Mesenchymal stem cell (in vitro differentiated cells and primary cell): Measurements from ENCODE around the gene RASAL2.

Experiments
- DNase-seq: peaks from one replicate; pipeline ENCODE4 v3.0.0-alpha.2; 2013
- H2AFZ ChIP-seq: one replicate; pipeline ENCODE4 v1.6.1; 2013; ENCODE audit warnings: low read depth, mild to moderate bottlenecking, control low read depth, inconsistent platforms, low read length, moderate library complexity
- H2AK5ac ChIP-seq: 2 replicates; pipeline ENCODE4 v1.6.1; 2013; ENCODE audit warnings: low read length, moderate library complexity, mild to moderate bottlenecking, inconsistent platforms; ENCODE audit not compliant: severe bottlenecking
- H2BK120ac ChIP-seq: one replicate; pipeline ENCODE4 v1.6.1; 2013; ENCODE audit warnings: low read depth, mild to moderate bottlenecking, inconsistent platforms, low read length, moderate library complexity
- H2BK12ac ChIP-seq, 2 experiments: one replicate each; pipeline ENCODE4 v1.6.1; 2013; ENCODE audit warnings: inconsistent platforms in 2 of 2, low read length in 2 of 2, mild to moderate bottlenecking in 2 of 2, moderate library complexity in 2 of 2, control low read depth in 1 of 2
- H2BK15ac ChIP-seq: one replicate; pipeline ENCODE4 v1.6.1; 2013; ENCODE audit warnings: mild to moderate bottlenecking, low read depth, inconsistent platforms; ENCODE audit not compliant: poor library complexity, severe bottlenecking
- H2BK5ac ChIP-seq: 2 replicates; pipeline ENCODE4 v1.6.1; 2013; ENCODE audit warnings: low read depth, mild to moderate bottlenecking, low read length, control low read depth, inconsistent platforms; ENCODE audit not compliant: poor library complexity, severe bottlenecking
- H3K14ac ChIP-seq, 2 experiments: one replicate each; pipeline ENCODE4 v1.6.1; 2013; ENCODE audit warnings: inconsistent platforms in 2 of 2, low read length in 2 of 2, control low read depth in 1 of 2, mild to moderate bottlenecking in 1 of 2, moderate library complexity in 1 of 2
- H3K18ac ChIP-seq, 2 experiments: one replicate each; pipeline ENCODE4 v1.6.1; 2013; ENCODE audit warnings: inconsistent platforms in 2 of 2, low read length in 2 of 2, control low read depth in 1 of 2, low read depth in 1 of 2, mild to moderate bottlenecking in 1 of 2
- H3K23ac ChIP-seq, 2 experiments: one replicate each; pipeline ENCODE4 v1.6.1; 2013; ENCODE audit warnings: inconsistent platforms in 2 of 2, low read length in 2 of 2, mild to moderate bottlenecking in 2 of 2, moderate library complexity in 2 of 2, control low read depth in 1 of 2
- H3K27ac ChIP-seq: 2 replicates; pipeline ENCODE4 v1.5.1; 2013; ENCODE audit warnings: mild to moderate bottlenecking, moderate library complexity, low read length, control low read depth, inconsistent platforms; ENCODE audit not compliant: poor library complexity, severe bottlenecking
- H3K27me3 ChIP-seq, 2 experiments: 2 replicates each; pipeline versions ENCODE4 v1.6.1 to v1.7.0; 2013; ENCODE audit warnings: low read length in 2 of 2, mild to moderate bottlenecking in 2 of 2, moderate library complexity in 2 of 2, control low read depth in 1 of 2, inconsistent platforms in 1 of 2; ENCODE audit not compliant: control insufficient read depth in 1 of 2, insufficient read depth in 1 of 2
- H3K36me3 ChIP-seq, 2 experiments: 2 replicates each; pipeline versions ENCODE4 v1.6.1 to v1.7.0; 2013; ENCODE audit warnings: low read length in 2 of 2, control low read depth in 1 of 2, inconsistent platforms in 1 of 2, low read depth in 1 of 2, mild to moderate bottlenecking in 1 of 2; ENCODE audit not compliant: insufficient read depth in 2 of 2, control insufficient read depth in 1 of 2
- H3K4ac ChIP-seq, 2 experiments: one replicate each; pipeline ENCODE4 v1.6.1; 2013; ENCODE audit warnings: inconsistent platforms in 2 of 2, low read length in 2 of 2, mild to moderate bottlenecking in 2 of 2, moderate library complexity in 2 of 2, control low read depth in 1 of 2, low read depth in 1 of 2
- H3K4me1 ChIP-seq: 2 replicates; pipeline ENCODE4 v1.6.1; 2013; ENCODE audit warnings: low read depth, low read length, control low read depth; ENCODE audit not compliant: control insufficient read depth, insufficient read depth
- H3K4me2 ChIP-seq: 2 replicates; pipeline ENCODE4 v1.6.1; 2013; ENCODE audit warnings: low read length, mild to moderate bottlenecking, inconsistent platforms; ENCODE audit not compliant: poor library complexity, severe bottlenecking
- H3K4me3 ChIP-seq, 2 experiments: 2 replicates each; pipeline versions ENCODE4 v1.5.1 to v1.7.0; 2013; ENCODE audit warnings: low read length in 2 of 2, mild to moderate bottlenecking in 2 of 2, control low read depth in 1 of 2, low read depth in 1 of 2; ENCODE audit not compliant: insufficient read depth in 1 of 2
- H3K79me1 ChIP-seq: replicated peaks from 2 replicates; pipeline ENCODE4 v1.6.1; 2013; ENCODE audit warnings: mild to moderate bottlenecking, control low read depth, low read length, inconsistent platforms; ENCODE audit not compliant: poor library complexity, severe bottlenecking
- H3K9ac ChIP-seq: 2 replicates; pipeline ENCODE4 v1.7.0; 2013; ENCODE audit warnings: mild to moderate bottlenecking, low read length, moderate library complexity
- H3K9me3 ChIP-seq: 2 replicates; pipeline ENCODE4 v1.7.0; 2013; ENCODE audit warnings: mild to moderate bottlenecking, low read length; ENCODE audit not compliant: control insufficient read depth
- H4K8ac ChIP-seq: one replicate; pipeline ENCODE4 v1.6.1; 2013; ENCODE audit warnings: inconsistent platforms, mild to moderate bottlenecking, low read length, moderate library complexity
- H4K91ac ChIP-seq: one replicate; pipeline ENCODE4 v1.6.1; 2013; ENCODE audit warnings: mild to moderate bottlenecking, low read length, inconsistent platforms
- WGBS: methylation state at CpG from one replicate; pipeline ENCODE4 v1.1.7; 2013; ENCODE audit warnings: mixed read lengths; 5-methylcytosine and 5-hydroxymethylcytosine counted together

RASAL2 gene

DNA sequence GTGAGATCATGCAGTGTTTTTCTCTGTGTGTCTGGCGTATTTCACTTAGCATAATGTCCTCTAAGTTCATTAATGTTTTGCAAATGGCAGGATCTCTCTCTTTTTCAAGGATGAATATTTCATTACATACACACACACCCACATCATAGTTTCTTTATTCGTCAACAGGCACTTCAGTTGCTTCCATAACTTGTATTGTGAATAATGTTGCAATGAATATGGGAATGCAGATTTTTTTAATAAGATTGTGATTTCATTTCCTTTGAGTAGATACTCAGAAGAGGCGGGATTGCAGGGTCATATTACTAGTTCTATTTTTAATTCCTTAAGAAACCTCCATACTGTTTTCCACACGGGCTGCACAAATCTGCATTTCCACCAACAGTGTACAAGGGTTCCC lies 268.8 kb downstream of the RASAL2 start:
- Histone ChIP-seq H3K4me2 (no peak overlapping the region), H3K4me3 (no peak overlapping the region), H2BK12ac (no peak overlapping the region), H3K27me3 (no peaks in the 10 kb centered on the region), H2AK5ac (no peak overlapping the region), H2AFZ (no peak overlapping the region), H3K79me1 (peaks cover 17% of the 10 kb centered on the region), H2BK15ac (no peak overlapping the region), H4K91ac (no peak overlapping the region), H3K23ac (no peak overlapping the region), H3K36me3 (no peaks in the 10 kb centered on the region), H3K14ac (no peak overlapping the region), H3K4me1 (peaks cover 2% of the 10 kb centered on the region), H3K27ac (no peak overlapping the region), H3K4ac (no peak overlapping the region), H4K8ac (no peak overlapping the region), H3K18ac (no peak overlapping the region), H2BK120ac (no peak overlapping the region), H3K9me3 (no peaks in the 10 kb centered on the region), H3K9ac (no peak overlapping the region), H2BK5ac (no peak overlapping the region)
- WGBS, result no CpG with 5 or more reads among the region's 4 CpGs
- DNase-seq, result no peak

DNA sequence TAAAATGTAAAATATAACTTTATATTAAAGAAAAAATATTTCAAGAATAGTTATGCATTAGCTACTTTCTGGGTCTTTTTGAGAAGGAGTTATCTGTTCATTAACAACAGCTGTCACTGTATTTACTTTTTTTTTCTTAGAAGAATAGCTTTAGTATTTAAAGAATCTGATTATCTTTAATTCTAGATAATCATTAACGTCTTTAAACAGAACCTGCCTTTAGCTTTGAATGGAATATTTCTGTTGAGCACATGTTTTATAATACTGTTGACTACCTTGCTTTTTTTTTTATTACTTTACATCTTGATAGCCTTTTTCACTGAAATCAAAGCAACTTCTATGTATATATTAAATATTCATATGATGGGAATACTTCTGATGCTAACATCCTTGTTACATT lies 270.9 kb downstream of the RASAL2 start:
- Histone ChIP-seq H3K4me2 (no peak overlapping the region), H3K23ac (no peak overlapping the region), H2BK120ac (no peak overlapping the region), H3K4me1 (peaks cover 2% of the 10 kb centered on the region), H4K8ac (no peak overlapping the region), H3K79me1 (peaks cover 17% of the 10 kb centered on the region), H3K9ac (no peak overlapping the region), H2AK5ac (no peak overlapping the region), H2BK15ac (no peak overlapping the region), H3K14ac (no peak overlapping the region), H4K91ac (no peak overlapping the region), H3K36me3 (no peaks in the 10 kb centered on the region), H3K4me3 (no peak overlapping the region), H2BK5ac (no peak overlapping the region), H3K27ac (no peak overlapping the region), H3K9me3 (no peaks in the 10 kb centered on the region), H2BK12ac (no peak overlapping the region), H3K18ac (no peak overlapping the region), H3K4ac (no peak overlapping the region), H2AFZ (no peak overlapping the region), H3K27me3 (no peaks in the 10 kb centered on the region)
- WGBS, result no CpG with 5 or more reads among the region's 1 CpG
- DNase-seq, result no peak

DNA sequence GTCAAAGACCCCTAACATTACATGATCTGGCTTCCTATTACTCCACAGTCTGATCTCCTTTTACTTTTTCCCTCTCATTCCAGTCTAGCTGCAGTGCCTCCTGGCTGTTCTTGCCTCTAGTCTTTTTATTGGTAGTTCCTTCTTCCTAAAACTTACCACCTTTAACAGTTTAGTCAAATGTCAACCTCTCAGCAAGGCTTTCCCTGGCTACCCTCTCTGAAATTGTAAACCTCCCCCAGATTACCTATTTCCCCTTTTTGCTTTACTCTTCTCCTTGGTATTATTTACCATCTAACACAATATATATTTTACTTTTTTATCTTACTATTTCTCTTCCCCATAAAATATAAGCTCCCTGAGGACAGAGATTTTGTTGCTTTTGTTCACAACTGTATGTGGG lies 273.2 kb downstream of the RASAL2 start:
- Histone ChIP-seq H3K4me3 (no peak overlapping the region), H2BK5ac (no peak overlapping the region), H4K8ac (no peak overlapping the region), H3K9me3 (no peaks in the 10 kb centered on the region), H3K9ac (no peak overlapping the region), H4K91ac (no peak overlapping the region), H3K27me3 (no peaks in the 10 kb centered on the region), H3K14ac (no peak overlapping the region), H3K4me2 (no peak overlapping the region), H3K18ac (no peak overlapping the region), H3K36me3 (no peaks in the 10 kb centered on the region), H2BK120ac (no peak overlapping the region), H3K23ac (no peak overlapping the region), H2BK15ac (no peak overlapping the region), H3K79me1 (peaks cover 11% of the 10 kb centered on the region), H2AK5ac (no peak overlapping the region), H3K27ac (no peak overlapping the region), H3K4ac (no peak overlapping the region), H3K4me1 (peaks cover 3% of the 10 kb centered on the region), H2AFZ (no peak overlapping the region), H2BK12ac (no peak overlapping the region)
- DNase-seq, result no peak

DNA sequence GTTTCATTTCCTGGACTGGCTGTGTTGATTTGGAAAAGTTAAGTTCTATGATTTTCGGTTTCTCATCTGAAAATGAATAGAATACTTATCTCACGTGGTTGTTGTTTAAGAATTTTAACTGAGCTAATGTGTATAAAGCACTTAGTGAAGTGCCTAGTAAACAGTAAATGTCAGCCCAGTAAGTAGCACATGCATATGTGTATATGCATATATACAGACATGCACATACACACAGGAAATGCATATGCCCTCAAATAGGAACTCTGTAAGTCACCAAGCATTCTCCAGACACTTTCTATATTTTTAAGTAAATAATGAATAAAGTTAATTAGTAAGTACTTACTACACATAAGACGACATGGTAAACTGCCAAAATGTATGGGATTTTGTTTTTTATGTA lies 274.3 kb downstream of the RASAL2 start:
- H4K8ac ChIP-seq, result no peak overlapping the region
- H2AFZ ChIP-seq, result no peak overlapping the region
- H2BK12ac ChIP-seq, result no peak overlapping the region
- no peak overlapping the region for H2BK15ac ChIP-seq
- H3K4me1 ChIP-seq, result peaks cover 3% of the 10 kb centered on the region
- H3K27me3 ChIP-seq, result no peaks in the 10 kb centered on the region
- H3K27ac ChIP-seq, result no peak overlapping the region
- no peak overlapping the region for H2BK5ac ChIP-seq
- no peak overlapping the region for H3K14ac ChIP-seq
- H3K4ac ChIP-seq, result no peak overlapping the region
- H3K18ac ChIP-seq, result no peak overlapping the region
- no peak overlapping the region for H3K4me2 ChIP-seq
- WGBS, result 77% methylated on average over 1 of the region's 3 CpGs
- no peaks in the 10 kb centered on the region for H3K36me3 ChIP-seq
- H3K9ac ChIP-seq, result no peak overlapping the region
- DNase-seq, result no peak
- H3K4me3 ChIP-seq, result no peak overlapping the region
- no peaks in the 10 kb centered on the region for H3K9me3 ChIP-seq
- no peak overlapping the region for H2AK5ac ChIP-seq
- no peak overlapping the region for H4K91ac ChIP-seq
- peaks cover 13% of the 10 kb centered on the region for H3K79me1 ChIP-seq
- no peak overlapping the region for H2BK120ac ChIP-seq
- no peak overlapping the region for H3K23ac ChIP-seq
